GM18858 (cell line): ENCODE data around the gene SRRM4.

Experiments used
- ATAC-seq: cut with Tn5 transposase; IDR thresholded peaks from one replicate; pipeline ENCODE4 v1.9.1; 2021; ENCODE audit not compliant: unreplicated experiment

SRRM4 gene

GRCh38 chr12:119115296-119115905 is 134.1 kb downstream of the SRRM4 start:
- ATAC-seq = no peak

DNA sequence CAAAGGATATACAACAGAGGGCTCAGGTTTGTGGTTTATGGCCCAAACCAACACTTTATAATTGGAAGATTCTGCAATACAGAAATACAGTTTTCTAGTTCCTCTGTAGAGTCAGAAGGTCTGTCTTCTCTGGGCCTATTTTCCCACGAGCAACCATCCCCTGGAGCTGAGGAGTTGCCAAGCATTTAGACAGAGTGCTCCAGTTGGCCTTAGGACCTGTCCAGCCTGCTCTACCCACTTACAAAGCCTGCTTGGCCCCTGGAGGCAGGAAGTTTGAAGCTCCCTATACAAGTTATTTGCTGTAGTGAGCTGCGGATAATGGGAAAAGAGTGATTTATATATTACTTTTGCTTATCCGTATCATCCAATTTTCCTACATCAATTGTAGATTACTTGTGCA is 136.6 kb downstream of the SRRM4 start:
- no peak for ATAC-seq

GRCh38 chr12:119118625-119119024 is 137.3 kb downstream of the SRRM4 start:
- no peak for ATAC-seq

GRCh38 chr12:119122047-119122446 is 140.7 kb downstream of the SRRM4 start:
- ATAC-seq = no peak

DNA sequence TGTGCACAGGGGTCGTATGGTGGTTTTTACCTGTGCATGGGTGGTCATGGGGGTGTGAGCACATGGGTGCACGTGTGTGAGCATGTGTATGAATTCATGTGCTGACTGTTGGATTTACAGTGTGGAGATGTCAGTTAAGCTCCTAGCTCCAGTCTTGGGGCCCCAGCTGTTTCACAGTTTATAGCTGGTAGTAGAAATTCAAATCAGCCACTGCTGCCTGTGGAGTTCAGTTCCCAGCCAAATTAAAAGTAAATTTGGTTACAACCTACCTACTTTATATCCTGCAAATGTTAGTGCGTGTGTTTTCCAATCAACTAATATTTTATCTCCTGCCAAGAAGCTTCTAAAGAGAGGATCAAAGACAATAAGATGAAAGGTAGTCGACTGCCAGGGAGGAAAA is 141.4 kb downstream of the SRRM4 start:
- no peak for ATAC-seq

DNA sequence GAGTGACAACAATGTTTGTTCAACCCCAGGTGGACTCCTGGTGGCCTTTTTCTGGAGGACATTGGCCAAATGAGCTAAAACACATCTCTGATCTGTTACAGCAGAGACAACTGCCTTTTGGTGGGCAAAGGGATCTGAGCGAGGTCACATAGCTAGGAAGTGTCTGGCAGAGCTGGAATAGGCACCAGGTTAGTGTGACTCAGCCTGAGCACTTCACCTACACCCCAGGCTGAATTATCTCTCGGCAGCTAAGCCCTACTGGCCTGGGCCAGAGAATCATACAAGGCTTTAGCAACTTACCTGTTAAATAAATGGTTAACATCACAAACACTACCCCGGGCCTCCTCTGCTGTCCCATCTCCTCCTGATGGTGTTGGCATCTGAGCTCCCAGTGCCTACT is 147.2 kb downstream of the SRRM4 start:
- ATAC-seq = no peak

GRCh38 chr12:119129827-119130434 is 148.6 kb downstream of the SRRM4 start:
- ATAC-seq = no peak

DNA sequence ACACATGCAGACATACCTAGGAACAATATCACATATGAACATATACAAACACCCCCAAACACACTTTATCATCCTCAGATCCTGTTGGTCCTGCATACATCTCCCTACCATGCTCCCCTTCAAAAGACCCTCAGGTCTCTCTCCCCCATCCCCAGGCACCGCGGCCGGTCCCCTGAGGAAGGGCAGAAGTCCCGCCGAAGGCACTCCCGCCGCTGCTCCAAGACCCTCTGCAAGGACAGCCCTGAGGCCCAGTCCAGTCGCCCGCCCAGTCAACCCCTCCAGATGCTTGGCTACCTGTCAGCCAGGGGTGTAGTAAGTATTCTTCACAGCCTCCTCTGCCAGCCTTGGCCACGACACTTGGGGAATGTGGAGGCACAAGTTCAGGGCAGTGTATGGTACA is 149.2 kb downstream of the SRRM4 start:
- ATAC-seq = no peak

DNA sequence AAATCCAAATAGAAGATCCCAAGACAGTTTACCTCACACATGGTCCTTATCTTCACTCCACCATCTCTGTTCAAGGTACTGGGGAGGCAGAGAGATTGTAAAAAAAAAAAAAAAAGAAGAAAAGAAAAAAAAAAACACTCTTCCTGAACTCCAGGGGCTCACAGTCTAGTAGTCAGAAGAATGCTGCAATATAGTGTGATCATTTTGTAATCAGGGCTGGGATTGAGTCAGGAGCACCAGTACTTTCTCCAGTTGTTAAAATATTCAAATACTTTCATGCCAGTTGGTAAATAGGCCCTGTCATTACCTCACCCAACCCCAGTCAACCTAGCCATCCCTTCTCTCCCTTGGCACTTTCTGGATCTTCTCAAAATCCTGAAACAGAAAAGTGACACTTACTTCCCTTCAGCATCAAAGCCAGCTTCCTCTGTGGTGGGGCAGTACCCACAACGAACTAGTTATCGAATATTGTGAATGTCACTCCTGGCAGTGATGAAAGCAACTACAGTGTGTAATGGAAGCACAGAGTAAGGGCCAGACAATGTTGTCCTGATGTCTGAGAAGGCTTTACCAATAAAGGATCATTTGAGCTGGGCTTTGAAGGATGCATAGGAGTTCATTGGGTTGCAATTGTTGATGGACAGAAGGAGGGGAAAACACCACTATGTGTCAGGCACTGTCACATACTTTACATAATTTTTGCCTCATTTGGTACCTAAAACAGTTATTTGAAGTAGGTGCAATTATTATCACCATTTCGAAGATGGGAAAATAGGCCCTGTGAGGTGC is 153.1 kb downstream of the SRRM4 start:
- ATAC-seq = no peak

DNA sequence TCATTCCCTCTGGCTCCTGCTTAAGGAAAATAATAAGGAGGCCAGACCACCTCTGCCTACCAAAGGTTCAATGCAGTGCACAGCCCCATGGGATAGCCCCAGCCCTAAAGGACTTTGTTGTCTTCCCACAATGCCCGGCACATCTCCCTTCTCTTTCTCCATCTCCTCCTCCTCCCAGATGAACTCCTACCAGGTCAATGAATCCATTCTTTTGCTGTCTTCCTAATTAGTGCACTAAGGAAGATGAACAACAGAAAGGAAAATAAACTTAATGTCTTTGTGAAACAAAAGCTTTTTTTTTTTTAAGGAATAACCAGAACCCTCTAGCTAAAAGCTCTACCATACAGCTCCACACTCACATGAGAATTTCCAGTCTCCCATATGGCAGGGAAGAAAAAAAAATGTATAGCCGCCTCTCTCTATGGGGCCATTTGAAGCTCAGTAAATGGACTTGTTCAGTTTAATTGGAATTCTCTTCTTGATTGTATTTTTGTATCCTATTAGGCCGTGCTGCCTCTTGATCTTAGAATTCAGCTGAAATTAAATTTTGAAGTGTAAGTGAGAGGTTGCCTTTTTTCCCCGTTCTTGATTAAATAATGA is 155.6 kb downstream of the SRRM4 start:
- ATAC-seq = no peak

- no peak for ATAC-seq
Measured at GRCh38 chr12:119139448-119139847, 158.1 kb downstream of the SRRM4 start.

DNA sequence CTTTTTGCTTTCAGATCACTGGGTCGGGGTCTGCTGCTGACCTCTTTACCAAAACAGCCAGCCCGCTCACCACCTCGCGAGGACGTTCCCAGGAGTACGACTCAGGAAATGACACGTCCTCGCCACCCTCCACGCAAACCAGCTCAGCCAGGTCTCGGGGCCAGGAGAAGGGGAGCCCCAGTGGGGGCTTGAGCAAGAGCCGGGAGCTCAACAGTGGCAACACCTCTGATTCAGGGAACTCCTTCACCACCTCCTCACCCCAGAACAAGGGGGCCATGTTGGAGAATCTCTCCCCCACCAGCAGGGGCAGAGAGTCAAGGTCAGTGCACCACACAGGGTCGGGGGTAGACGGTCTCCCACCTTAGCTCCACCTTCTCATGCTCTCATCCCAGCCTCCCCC is 164.0 kb downstream of the SRRM4 start:
- ATAC-seq = no peak

DNA sequence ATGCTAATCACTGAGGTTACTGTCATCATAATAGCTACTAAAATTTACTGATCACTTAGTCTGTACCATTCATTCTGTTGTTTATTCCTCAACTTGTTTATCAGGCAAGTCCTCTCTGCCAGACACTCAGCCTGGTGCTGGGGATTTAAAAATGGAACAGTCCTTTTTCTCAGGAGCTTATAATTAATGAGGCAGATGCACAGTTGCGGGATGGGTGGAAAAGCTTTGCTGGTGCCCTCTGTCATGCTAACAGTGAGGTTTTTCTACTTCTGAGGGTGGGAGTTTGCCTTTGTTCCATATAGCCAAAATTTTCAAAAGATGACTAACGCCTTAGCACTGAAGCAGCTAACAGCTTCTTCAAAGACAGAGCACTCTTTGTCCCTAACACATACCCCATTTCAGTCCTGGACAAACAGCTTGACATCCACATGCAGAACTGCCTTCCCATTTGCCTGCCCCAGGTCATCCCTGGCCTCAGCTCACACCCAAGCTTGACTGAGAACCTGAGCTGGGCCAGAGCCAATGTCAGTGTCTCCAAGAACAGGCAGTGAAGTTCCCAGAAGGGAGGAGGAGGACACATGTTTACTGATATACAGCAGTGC is 166.6 kb downstream of the SRRM4 start:
- ATAC-seq = no peak

DNA sequence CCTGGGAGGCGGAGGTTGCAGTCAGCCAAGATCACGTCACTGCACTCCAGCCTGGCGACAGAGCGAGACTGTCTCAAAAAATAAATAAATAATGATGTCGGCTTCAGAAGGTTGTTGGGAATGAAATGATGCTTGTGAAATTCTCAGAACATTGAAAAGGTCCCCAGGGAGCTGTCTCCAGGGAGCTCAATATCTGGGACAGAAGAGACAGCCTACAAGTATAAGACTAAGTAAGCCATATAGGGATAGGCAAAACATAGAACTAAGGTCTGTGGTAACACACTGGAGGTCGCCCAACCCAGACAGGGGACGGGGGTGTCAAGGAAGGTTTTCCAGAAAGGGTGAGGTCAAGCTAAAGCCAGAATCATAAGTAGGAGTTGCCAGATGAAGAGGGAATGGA is 167.9 kb downstream of the SRRM4 start:
- no peak for ATAC-seq

DNA sequence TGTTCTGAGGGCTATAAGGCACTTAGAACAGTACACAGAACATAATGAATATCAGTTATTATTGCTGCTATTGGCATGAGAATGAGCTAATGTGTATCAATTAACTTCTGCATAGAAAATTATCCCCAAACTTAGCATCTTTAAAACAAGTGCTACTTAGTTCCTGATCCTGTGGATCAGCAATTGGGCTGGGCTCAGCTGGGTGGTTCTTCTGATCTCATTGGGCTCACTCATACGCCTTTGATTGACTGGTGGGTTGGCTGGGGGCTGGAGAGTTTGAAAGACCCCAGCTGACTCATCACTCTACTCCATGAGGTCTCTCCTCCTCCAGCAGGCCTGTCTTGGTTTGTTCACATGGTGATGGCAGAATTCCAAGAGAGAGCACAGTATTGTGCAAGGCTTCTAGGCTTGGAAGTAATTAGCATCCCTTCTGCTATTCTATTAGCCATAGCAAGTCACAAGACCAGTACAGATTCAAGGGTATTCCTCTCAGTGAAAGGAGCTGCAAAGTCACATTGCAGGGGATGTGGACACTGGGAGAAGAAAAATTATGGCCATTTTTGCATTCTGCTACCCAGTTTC is 170.2 kb downstream of the SRRM4 start:
- ATAC-seq = no peak

DNA sequence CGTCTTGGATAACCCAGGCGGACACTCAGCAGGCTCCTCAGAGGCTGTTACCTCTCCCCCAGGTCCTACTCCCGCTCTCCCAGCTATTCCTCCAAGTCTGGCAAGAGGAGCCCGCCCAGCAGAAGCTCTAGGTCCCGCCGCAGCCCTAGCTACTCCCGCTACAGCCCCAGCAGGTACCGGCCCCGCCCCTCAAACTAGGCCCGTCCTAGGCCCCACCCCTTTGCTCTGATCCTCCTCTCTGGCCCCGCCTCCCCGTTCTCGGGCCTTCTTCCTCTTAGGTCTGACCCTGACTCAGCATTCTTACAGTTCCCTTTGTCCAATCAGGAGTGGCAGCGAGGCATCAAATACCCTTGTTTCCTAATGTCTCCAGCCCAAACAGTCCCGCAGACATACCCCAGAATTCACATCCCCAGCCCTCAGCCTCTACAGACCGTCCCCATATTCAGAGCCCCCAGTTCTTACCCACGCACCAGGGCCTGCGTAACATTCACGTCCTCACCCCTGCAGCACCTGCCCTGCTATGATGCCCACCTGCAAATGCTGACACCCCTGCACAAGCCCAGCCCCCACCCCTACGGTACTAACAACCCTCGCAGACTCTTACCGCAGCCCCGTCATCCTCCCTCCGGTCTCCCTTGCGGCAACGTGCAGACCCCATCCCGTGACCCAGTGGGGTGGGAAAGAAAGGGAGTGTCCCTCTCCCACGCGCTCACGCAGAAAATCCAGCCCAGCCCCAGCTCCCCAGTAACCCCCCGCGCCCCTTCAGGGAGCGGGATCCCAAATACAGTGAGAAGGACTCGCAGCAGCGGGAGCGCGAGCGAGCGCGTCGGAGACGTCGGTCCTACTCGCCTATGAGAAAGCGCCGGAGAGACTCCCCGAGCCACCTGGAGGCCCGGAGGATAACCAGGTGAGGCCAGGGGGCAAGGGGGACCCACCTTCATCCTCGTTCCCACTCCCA is 172.4 kb downstream of the SRRM4 start:
- no peak for ATAC-seq

GRCh38 chr12:119154435-119154818 is 173.1 kb downstream of the SRRM4 start:
- no peak for ATAC-seq

DNA sequence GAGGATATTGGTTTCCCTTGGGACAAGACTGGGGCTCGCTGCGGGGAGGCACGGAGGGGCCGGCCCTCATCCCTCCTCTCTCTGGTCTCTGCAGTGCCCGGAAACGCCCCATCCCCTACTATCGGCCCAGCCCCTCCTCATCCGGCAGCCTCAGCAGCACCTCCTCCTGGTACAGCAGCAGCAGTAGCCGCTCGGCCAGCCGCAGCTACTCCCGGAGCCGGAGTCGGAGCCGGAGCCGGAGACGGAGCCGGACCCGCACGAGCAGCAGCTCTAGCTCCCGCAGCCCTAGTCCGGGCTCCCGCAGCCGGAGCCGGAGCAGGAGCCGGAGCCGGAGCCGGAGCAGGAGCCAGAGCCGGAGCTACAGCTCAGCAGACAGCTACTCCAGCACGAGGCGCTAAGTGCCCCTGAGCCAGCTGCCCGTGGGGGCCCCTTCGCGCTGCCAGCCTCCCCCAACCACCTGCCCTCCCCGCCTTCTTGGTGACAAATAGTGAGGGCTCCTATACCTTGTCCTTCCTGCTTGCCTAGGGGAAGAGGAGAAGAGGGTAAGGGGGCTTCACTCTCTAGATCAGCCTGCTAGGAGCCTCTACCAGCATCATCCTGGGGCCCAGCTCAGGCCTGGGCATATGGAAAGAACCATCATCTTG is 175.2 kb downstream of the SRRM4 start:
- ATAC-seq = no peak

- ATAC-seq = no peak
Measured at GRCh38 chr12:119157528-119157927, 176.2 kb downstream of the SRRM4 start.

DNA sequence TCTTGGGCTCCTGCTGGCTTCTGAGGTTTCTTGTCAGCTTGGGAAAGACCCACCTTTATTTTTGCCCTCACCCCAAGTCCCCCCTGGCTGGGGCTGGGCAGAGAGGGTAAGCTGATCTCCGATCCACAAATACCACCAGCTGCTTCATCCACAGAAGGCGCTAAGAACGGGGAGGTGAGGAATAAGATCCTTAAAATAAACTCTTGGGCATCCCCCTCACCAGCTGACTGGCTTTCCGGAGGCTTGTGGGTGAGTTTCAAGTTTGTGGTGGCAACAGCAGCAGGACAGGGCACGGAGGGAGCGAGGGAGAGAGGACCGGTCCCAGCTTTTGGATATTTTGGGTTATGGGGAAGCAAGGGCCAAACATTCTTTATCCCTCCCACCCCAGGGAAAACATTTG is 176.6 kb downstream of the SRRM4 start:
- no peak for ATAC-seq
